Nephron (organoid): ENCODE data around the gene TRMT1.

ENCODE experiments used
- H3K27ac Mint-ChIP-seq, 3 experiments: 2 replicates each; pipeline ENCODE4 v1.8.0; 2020; ENCODE audit warnings: mixed read lengths in 3 of 3, mild to moderate bottlenecking in 2 of 3, moderate library complexity in 1 of 3
- H3K27me3 Mint-ChIP-seq: 2 replicates; pipeline ENCODE4 v1.8.0; 2021; ENCODE audit warnings: low read depth, mild to moderate bottlenecking, moderate library complexity, mixed read lengths
- H3K36me3 Mint-ChIP-seq: 2 replicates; pipeline ENCODE4 v1.8.0; 2020; ENCODE audit warnings: low read depth, mixed read lengths
- H3K4me1 Mint-ChIP-seq: 2 replicates; pipeline ENCODE4 v1.8.0; 2020; ENCODE audit warnings: mixed read lengths
- H3K4me3 Mint-ChIP-seq, 3 experiments: 2 replicates each; pipeline ENCODE4 v1.8.0; 2020; ENCODE audit warnings: mild to moderate bottlenecking in 3 of 3, mixed read lengths in 3 of 3, moderate library complexity in 2 of 3
- H3K9me3 Mint-ChIP-seq: 2 replicates; pipeline ENCODE4 v1.8.0; 2020; ENCODE audit warnings: mixed read lengths
- TF ChIP-seq, protein P1 (sequence below), 3 experiments: fragments of 200-600 bp; sonication (generic); IDR thresholded peaks; one replicate each; pipeline ENCODE4 v1.5.0; 2021; ENCODE audit warnings: antibody characterized with exemption in 3 of 3; ENCODE audit not compliant: unreplicated experiment in 3 of 3

The TRMT1 gene

DNA sequence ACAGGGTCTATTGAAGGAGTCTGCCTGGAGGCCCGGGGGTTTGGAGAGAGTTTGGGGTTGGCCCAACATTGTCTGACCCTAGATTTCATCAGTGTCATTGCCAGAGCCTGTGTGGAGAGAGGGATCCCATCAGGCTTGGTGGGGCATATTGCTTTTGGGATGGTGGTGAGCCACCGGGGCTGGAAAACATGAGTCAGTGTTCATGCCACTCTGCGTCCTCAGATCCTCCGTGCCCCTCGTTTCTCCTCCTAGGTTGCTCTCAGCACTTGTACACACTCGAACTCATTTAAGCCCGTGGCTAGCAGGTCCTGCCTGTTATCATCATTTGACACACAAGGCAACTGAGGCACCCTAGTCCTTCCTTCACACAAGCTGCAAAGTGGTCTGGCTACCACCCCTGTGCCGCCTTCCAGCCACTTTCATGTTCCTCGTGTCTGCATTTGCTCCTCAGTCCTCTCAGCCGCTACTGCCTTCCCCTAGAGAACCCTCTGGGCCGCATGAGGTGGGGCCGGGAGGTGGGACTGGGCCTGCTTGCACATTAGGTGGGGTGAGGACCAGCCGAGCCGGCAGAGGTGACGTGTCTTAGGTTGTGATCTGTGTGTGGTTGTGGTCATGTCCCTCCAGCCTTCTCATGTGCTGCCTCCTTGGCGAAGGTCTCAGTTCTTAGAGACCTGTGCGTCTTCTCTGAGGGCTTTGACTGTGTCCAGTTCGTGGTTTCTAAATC lies 5.2 kb upstream of the TRMT1 start:
- Mint-ChIP-seq H3K36me3 (peaks cover 5% of the 10 kb centered on the region), H3K9me3 (no peaks in the 10 kb centered on the region), H3K4me1 (peaks cover 26% of the 10 kb centered on the region), H3K27ac (peak overlapping the region in 2 of 3 experiments; percentile 31 to 72), H3K4me3 (peak overlapping the region; percentile 76 to 95 (median 94)), H3K27me3 (peaks cover 4% of the 10 kb centered on the region)
- TF ChIP-seq, protein P1, sequence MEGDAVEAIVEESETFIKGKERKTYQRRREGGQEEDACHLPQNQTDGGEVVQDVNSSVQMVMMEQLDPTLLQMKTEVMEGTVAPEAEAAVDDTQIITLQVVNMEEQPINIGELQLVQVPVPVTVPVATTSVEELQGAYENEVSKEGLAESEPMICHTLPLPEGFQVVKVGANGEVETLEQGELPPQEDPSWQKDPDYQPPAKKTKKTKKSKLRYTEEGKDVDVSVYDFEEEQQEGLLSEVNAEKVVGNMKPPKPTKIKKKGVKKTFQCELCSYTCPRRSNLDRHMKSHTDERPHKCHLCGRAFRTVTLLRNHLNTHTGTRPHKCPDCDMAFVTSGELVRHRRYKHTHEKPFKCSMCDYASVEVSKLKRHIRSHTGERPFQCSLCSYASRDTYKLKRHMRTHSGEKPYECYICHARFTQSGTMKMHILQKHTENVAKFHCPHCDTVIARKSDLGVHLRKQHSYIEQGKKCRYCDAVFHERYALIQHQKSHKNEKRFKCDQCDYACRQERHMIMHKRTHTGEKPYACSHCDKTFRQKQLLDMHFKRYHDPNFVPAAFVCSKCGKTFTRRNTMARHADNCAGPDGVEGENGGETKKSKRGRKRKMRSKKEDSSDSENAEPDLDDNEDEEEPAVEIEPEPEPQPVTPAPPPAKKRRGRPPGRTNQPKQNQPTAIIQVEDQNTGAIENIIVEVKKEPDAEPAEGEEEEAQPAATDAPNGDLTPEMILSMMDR (IDR thresholded peaks at IDR 0.05; ENCODE audit: unreplicated experiment in 3 of 3) = no peak

DNA sequence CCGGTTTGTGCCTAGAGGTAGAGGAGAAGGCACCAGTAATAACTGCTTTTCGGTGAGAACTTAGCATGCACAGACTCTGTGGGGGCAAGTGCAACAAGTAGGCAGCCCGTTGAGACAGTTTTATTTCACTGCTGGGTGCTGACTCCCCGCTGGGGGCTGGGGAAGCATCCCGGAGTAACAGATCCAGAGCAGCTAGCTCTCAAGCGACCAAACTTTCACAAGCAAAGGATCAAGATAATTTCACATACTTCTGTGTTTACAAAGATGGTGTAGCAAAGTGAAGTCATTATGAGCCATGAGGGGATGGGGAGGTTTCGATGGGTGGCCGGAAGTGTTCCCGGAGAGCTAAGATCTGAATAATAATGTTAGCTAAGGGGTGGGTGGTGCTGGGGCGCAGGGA lies 4.3 kb upstream of the TRMT1 start:
- Mint-ChIP-seq H3K4me3 (peak overlapping the region; percentile 76 to 95 (median 94)), H3K9me3 (no peaks in the 10 kb centered on the region), H3K27ac (peak overlapping the region in 2 of 3 experiments; percentile 31 to 55), H3K27me3 (peaks cover 4% of the 10 kb centered on the region), H3K36me3 (peaks cover 5% of the 10 kb centered on the region), H3K4me1 (peaks cover 31% of the 10 kb centered on the region)
- TF ChIP-seq, protein P1 (IDR thresholded peaks at IDR 0.05; ENCODE audit: unreplicated experiment in 3 of 3) = no peak

DNA sequence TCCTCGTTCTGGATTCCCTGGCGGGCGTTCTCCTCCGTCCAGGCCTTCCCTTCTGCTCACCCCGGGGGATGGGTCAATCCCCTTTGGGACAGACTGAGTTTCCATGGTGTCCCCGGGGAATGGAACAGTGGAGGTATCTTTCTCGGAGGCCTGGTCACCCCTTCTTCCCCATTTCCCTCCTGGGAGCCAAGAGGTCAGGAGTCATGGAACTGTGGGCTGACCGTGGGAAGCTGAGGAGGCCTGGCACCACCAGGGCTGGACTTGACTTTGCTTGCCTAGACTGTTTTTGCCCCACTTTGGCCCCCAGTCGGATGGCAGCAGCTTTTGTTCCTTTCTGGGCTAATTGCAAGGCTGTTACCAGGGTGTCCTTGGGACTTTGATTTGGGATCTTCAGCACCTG lies 3.5 kb upstream of the TRMT1 start:
- Mint-ChIP-seq H3K9me3 (no peaks in the 10 kb centered on the region), H3K27ac (peak overlapping the region in 2 of 3 experiments; percentile 39 to 55), H3K4me3 (peak overlapping the region; percentile 90 to 95 (median 94)), H3K4me1 (peaks cover 35% of the 10 kb centered on the region), H3K27me3 (peaks cover 4% of the 10 kb centered on the region), H3K36me3 (peaks cover 5% of the 10 kb centered on the region)
- TF ChIP-seq, protein P1 (IDR thresholded peaks at IDR 0.05; ENCODE audit: unreplicated experiment in 3 of 3) = no peak

DNA sequence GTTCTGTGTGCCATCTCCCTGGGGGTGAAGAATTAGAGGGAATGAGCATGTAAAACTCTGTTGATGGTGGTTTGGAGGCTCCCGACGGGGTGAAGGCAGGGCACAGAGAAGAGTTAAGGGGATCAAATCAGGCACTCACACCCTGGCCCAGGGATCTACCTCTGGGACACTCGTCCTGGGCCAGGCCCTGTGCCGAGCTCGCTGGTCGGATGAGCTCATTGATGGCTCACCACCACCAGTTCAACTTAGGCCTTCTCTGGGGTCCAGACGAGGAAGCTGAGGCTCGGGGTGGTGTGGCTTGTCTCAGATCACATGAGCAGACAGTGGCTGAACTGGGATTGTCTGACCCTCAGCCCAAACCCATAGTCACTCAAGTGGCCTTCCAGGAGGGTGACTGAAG lies 3.1 kb upstream of the TRMT1 start:
- H3K27me3 Mint-ChIP-seq = peaks cover 4% of the 10 kb centered on the region
- H3K27ac Mint-ChIP-seq = peak overlapping the region; percentile 31 to 91 (median 86)
- H3K9me3 Mint-ChIP-seq = no peaks in the 10 kb centered on the region
- peak overlapping the region; percentile 90 to 95 (median 94) for H3K4me3 Mint-ChIP-seq
- H3K36me3 Mint-ChIP-seq = peaks cover 5% of the 10 kb centered on the region
- peaks cover 35% of the 10 kb centered on the region for H3K4me1 Mint-ChIP-seq
- TF ChIP-seq, protein P1 (IDR thresholded peaks at IDR 0.05; ENCODE audit: unreplicated experiment in 3 of 3) = no peak

DNA sequence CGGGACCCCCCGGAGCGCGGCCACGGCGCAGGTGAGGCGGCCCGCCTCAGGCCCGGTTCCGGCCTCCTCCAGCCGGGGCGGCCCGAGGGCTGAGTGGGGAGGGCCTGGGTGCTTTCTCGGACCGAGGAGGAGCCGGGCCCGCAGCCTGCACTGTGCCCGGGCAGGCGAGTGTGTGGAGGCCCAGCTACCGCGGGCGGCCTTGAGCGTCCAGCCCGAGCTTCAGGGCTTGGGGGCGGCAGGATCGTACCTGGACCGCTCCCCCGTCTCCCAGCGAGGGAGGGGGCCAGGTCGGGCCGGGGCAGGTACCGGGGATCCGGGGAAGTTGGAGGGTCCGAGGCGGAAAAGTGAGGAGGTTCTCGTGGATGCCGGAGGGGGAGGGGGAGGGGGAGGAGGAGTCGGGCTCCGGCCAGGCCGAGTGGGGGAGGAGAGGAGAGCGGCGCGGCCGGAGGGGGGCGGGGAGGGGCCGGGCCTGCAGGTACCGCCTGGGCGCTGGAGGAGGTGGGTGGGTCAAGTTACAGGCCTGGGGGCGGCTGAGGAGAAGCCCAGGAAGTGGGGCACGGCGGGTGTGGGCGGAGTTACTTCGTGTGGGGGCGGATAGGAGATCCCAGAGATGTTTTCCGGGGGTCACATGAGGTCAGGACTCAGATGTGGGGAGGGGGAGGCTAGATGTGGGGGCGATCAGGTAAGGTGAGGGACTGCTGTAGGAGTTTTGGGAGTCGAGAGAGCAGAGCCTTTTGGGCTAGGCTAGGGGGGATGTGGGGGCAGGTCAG lies 2.1 kb upstream of the TRMT1 start:
- TF ChIP-seq, protein P1 (IDR thresholded peaks at IDR 0.05; ENCODE audit: unreplicated experiment in 3 of 3) = no peak
- no peaks in the 10 kb centered on the region for H3K9me3 Mint-ChIP-seq
- peaks cover 4% of the 10 kb centered on the region for H3K27me3 Mint-ChIP-seq
- peak overlapping the region; percentile 90 to 95 (median 94) for H3K4me3 Mint-ChIP-seq
- H3K27ac Mint-ChIP-seq = peak overlapping the region; percentile 31 to 91 (median 86)
- H3K36me3 Mint-ChIP-seq = peaks cover 5% of the 10 kb centered on the region
- peaks cover 35% of the 10 kb centered on the region for H3K4me1 Mint-ChIP-seq
